SK-N-SH treated with all-trans-retinoic acid at 6 μM for 48 hours (cell line): Measurements from ENCODE around the gene PAK4.

Source experiments
- ARNTL ChIP-seq: fragments of 450-650 bp; formaldehyde crosslinking; IDR thresholded peaks from 2 replicates; pipeline ENCODE4 v1.5.0; 2020; ENCODE audit warnings: low read depth, mild to moderate bottlenecking, moderate library complexity, borderline replicate concordance
- CSDC2 ChIP-seq: fragments of 250-450 bp; sonication (Bioruptor Pico); IDR thresholded peaks from 2 replicates; pipeline ENCODE4 v1.5.0; 2020; ENCODE audit warnings: mild to moderate bottlenecking, moderate library complexity
- PATZ1 ChIP-seq: fragments of 250-450 bp; sonication (Bioruptor Pico); IDR thresholded peaks from 2 replicates; pipeline ENCODE4 v1.8.0; 2020; ENCODE audit warnings: mild to moderate bottlenecking, moderate library complexity, borderline replicate concordance
- PPARA ChIP-seq: fragments of 250-450 bp; sonication (Bioruptor Pico); IDR thresholded peaks from 2 replicates; pipeline ENCODE4 v1.5.0; 2020; ENCODE audit warnings: mild to moderate bottlenecking, borderline replicate concordance
- RARB ChIP-seq: fragments of 250-450 bp; sonication (Bioruptor Pico); IDR thresholded peaks from 2 replicates; pipeline ENCODE4 v1.8.0; 2021; ENCODE audit warnings: mild to moderate bottlenecking, moderate library complexity
- TCF4 ChIP-seq: fragments of 250-450 bp; sonication (Bioruptor Pico); IDR thresholded peaks from 2 replicates; pipeline ENCODE4 v1.8.0; 2021; ENCODE audit warnings: mild to moderate bottlenecking, moderate library complexity, borderline replicate concordance
- ZC3H10 ChIP-seq: fragments of 250-450 bp; sonication (Bioruptor Pico); IDR thresholded peaks from 2 replicates; pipeline ENCODE4 v1.5.1; 2021; ENCODE audit warnings: mild to moderate bottlenecking, moderate library complexity
- ZNF565 ChIP-seq: fragments of 450-650 bp; formaldehyde crosslinking; conservative IDR thresholded peaks from 2 replicates; pipeline ENCODE4 v1.5.0; 2020; ENCODE audit warnings: low read depth, mild to moderate bottlenecking, moderate library complexity
- ZNF70 ChIP-seq: fragments of 450-650 bp; formaldehyde crosslinking; IDR thresholded peaks from 2 replicates; pipeline ENCODE4 v1.5.0; 2020; ENCODE audit warnings: mild to moderate bottlenecking, moderate library complexity

- TF ChIP-seq TCF4 (CRISPR knock-in tag) (no peak), ZNF565 (no peak), RARB (no peak), ZNF70 (CRISPR knock-in tag) (no peak), ARNTL (CRISPR knock-in tag) (no peak), PPARA (CRISPR knock-in tag) (no peak), ZC3H10 (CRISPR knock-in tag) (no peak), CSDC2 (CRISPR knock-in tag) (no peak), PATZ1 (no peak)
These were observed 42.1 kb downstream of the PAK4 start for GRCh38 chr19:39167461-39168257.
